CD14-positive monocyte (primary cell): Measurements from ENCODE around the gene ARID3C. TPM values are rescaled to one million over a fixed set of nuclear protein-coding genes. Genes with fewer than 3 reads are reported as not detected.
A peak's percentile ranks its signal among the peaks of the same experiment; 100 is the strongest.

Source experiments
- DNase-seq, 3 donors: peaks; one replicate each; pipeline ENCODE4 v3.0.0-alpha.2; 2011 to 2022
- H2AFZ ChIP-seq: 2 replicates; pipeline ENCODE4 v1.6.0; 2012; ENCODE audit warnings: mild to moderate bottlenecking, low read depth, low read length, inconsistent platforms; ENCODE audit not compliant: insufficient read depth, poor library complexity, severe bottlenecking
- H3K27ac ChIP-seq, 2 donors: 1 replicate in 1 of 2; 2 replicates in 1 of 2; pipeline ENCODE4 v1.5.1; 2012 to 2013; ENCODE audit warnings: low read length in 2 of 2, control low read depth in 1 of 2, inconsistent platforms in 1 of 2, low read depth in 1 of 2, mild to moderate bottlenecking in 1 of 2
- H3K27me3 ChIP-seq, 2 donors: one replicate each; pipeline versions ENCODE4 v1.6.0 to v1.6.1; 2011 to 2013; ENCODE audit warnings: low read length in 2 of 2; ENCODE audit not compliant: control insufficient read depth in 2 of 2, insufficient read depth in 2 of 2
- H3K36me3 ChIP-seq, 2 donors: replicated peaks in 1 of 2; 1 replicate in 1 of 2; 2 replicates in 1 of 2; pipeline versions ENCODE4 v1.5.1 to v1.6.1; 2012 to 2013; ENCODE audit warnings: low read length in 2 of 2, control low read depth in 1 of 2, inconsistent platforms in 1 of 2, mild to moderate bottlenecking in 1 of 2; ENCODE audit not compliant: insufficient read depth in 2 of 2, control insufficient read depth in 1 of 2
- H3K4me1 ChIP-seq, 2 donors: 1 replicate in 1 of 2; 2 replicates in 1 of 2; pipeline versions ENCODE4 v1.5.1 to v1.6.1; 2012 to 2013; ENCODE audit warnings: low read length in 2 of 2, control low read depth in 1 of 2, inconsistent platforms in 1 of 2, mild to moderate bottlenecking in 1 of 2, moderate library complexity in 1 of 2; ENCODE audit not compliant: insufficient read depth in 2 of 2, control insufficient read depth in 1 of 2
- H3K4me2 ChIP-seq: replicated peaks from 2 replicates; pipeline ENCODE3; 2012; ENCODE audit warnings: low read length, moderate library complexity, mild to moderate bottlenecking; ENCODE audit not compliant: poor library complexity, severe bottlenecking; ENCODE audit errors: extremely low read depth
- H3K4me3 ChIP-seq, 3 experiments: fragments of 200-600 bp in 1 of 3; sonication (generic) in 1 of 3; replicated peaks in 1 of 3; 1 replicate in 2 of 3; 2 replicates in 1 of 3; pipeline ENCODE4 v1.5.1; 2011 to 2013; ENCODE audit warnings: low read length in 3 of 3, mild to moderate bottlenecking in 3 of 3, control low read depth in 2 of 3, low read depth in 2 of 3, inconsistent platforms in 1 of 3, moderate library complexity in 1 of 3
- H3K79me2 ChIP-seq: 2 replicates; pipeline ENCODE4 v1.6.0; 2012; ENCODE audit warnings: mild to moderate bottlenecking, control low read depth, inconsistent platforms, low read length, moderate library complexity; ENCODE audit not compliant: insufficient read depth
- H3K9ac ChIP-seq: 2 replicates; pipeline ENCODE4 v1.6.0; 2017; ENCODE audit warnings: low read length, mild to moderate bottlenecking; ENCODE audit not compliant: insufficient read depth, poor library complexity, severe bottlenecking
- H3K9me3 ChIP-seq, 2 donors: replicated peaks in 1 of 2; 1 replicate in 1 of 2; 2 replicates in 1 of 2; pipeline versions ENCODE4 v1.5.1 to v1.6.1; 2012 to 2013; ENCODE audit warnings: low read length in 2 of 2, control low read depth in 1 of 2; ENCODE audit not compliant: control insufficient read depth in 1 of 2, insufficient read depth in 1 of 2
- H4K20me1 ChIP-seq: 2 replicates; pipeline ENCODE4 v1.6.0; 2012; ENCODE audit warnings: mild to moderate bottlenecking, low read length, control low read depth, moderate library complexity; ENCODE audit not compliant: insufficient read depth
- H3K27ac Mint-ChIP-seq, 7 donors: one replicate each; pipeline ENCODE4 v1.8.0; 2020; ENCODE audit warnings: mild to moderate bottlenecking in 7 of 7, mixed read lengths in 7 of 7, moderate library complexity in 6 of 7, inconsistent platforms in 2 of 7
- H3K27me3 Mint-ChIP-seq, 3 donors: one replicate each; pipeline ENCODE4 v1.8.0; 2021 to 2022; ENCODE audit warnings: low read depth in 3 of 3, mild to moderate bottlenecking in 3 of 3, mixed read lengths in 3 of 3, moderate library complexity in 3 of 3, inconsistent platforms in 1 of 3
- H3K36me3 Mint-ChIP-seq, 2 donors: one replicate each; pipeline ENCODE4 v1.8.0; 2020; ENCODE audit warnings: mixed read lengths in 2 of 2, inconsistent platforms in 1 of 2, mild to moderate bottlenecking in 1 of 2
- H3K4me1 Mint-ChIP-seq: one replicate; pipeline ENCODE4 v1.8.0; 2020; ENCODE audit warnings: mild to moderate bottlenecking, mixed read lengths
- H3K4me3 Mint-ChIP-seq, 2 donors: one replicate each; pipeline ENCODE4 v1.8.0; 2020; ENCODE audit warnings: mild to moderate bottlenecking in 2 of 2, mixed read lengths in 2 of 2, moderate library complexity in 1 of 2
- H3K9me3 Mint-ChIP-seq, 7 donors: one replicate each; pipeline ENCODE4 v1.8.0; 2020 to 2022; ENCODE audit warnings: mixed read lengths in 7 of 7, mild to moderate bottlenecking in 6 of 7, moderate library complexity in 6 of 7, inconsistent platforms in 2 of 7
- CTCF ChIP-seq: fragments of 200-600 bp; IDR thresholded peaks from one replicate; pipeline ENCODE4 v1.8.0; 2022; ENCODE audit warnings: antibody characterized with exemption, mild to moderate bottlenecking
- WGBS: methylation state at CpG from one replicate; pipeline ENCODE4 v1.1.5; 2013; ENCODE audit warnings: missing lambda C conversion rate; ENCODE audit not compliant: insufficient coverage; 5-methylcytosine and 5-hydroxymethylcytosine counted together
- intact Hi-C, 2 donors: fragments of 100-400 bp; cut with micrococcal nuclease; formaldehyde crosslinking; loops; one replicate each; pipeline versions ENCODE4 v1.15.0 to v1.15.1; 2023
- polyA plus RNA-seq, 3 donors: library from polyadenylated mRNA; depleted of rRNA in 1 of 3; unstranded in 2 of 3; stranded (reverse) in 1 of 3; fragments of 300-500 nt in 2 of 3; fragments of >200 nt in 1 of 3; fragmentation: Illumina TruSeq in 2 of 3; gene quantifications; 1 replicate in 2 of 3; 2 replicates in 1 of 3; pipeline ENCODE4 v1.2.3, GENCODE V29; 2012 to 2021

ARID3C gene
- polyA plus RNA-seq, 3 donors, result not detected

GRCh38 chr9:34638138-34638445 lies 9.2 kb upstream of the ARID3C start:
- H3K27me3 Mint-ChIP-seq, result peaks cover 0 to 2% (median 1%) of the 10 kb centered on the region in 3 donors
- peak overlapping the region; percentile 90 to 96 (median 92) for H3K27ac Mint-ChIP-seq
- H3K79me2 ChIP-seq, result peaks cover 15% of the 10 kb centered on the region
- 5% methylated on average over 4 of the region's 7 CpGs for WGBS
- DNase-seq, result no peak
- H3K36me3 Mint-ChIP-seq, result peaks cover 10 to 14% of the 10 kb centered on the region in 2 donors
- no peaks in the 10 kb centered on the region for H3K9me3 ChIP-seq
- H4K20me1 ChIP-seq, result no peaks in the 10 kb centered on the region
- peaks cover 0 to 2% (median 0%) of the 10 kb centered on the region in 7 donors for H3K9me3 Mint-ChIP-seq
- intact Hi-C loops, result loop anchor here in 1 of 2 donors (5.0 kb wide), 1 partner anchor 36 kb away; no protein-coding TSS in a partner anchor
- peak overlapping the region; percentile 69 to 91 (median 86) for H3K4me3 ChIP-seq
- peak overlapping the region; percentile 77 to 92 for H3K27ac ChIP-seq
- TF ChIP-seq CTCF, result no peak
- H3K4me2 ChIP-seq, result peak overlapping the region; percentile 94
- H2AFZ ChIP-seq, result peak overlapping the region; percentile 97
- peak overlapping the region; percentile 82 to 91 for H3K4me3 Mint-ChIP-seq
- H3K36me3 ChIP-seq, result peaks cover 0 to 13% of the 10 kb centered on the region in 2 donors
- peak overlapping the region; percentile 77 for H3K9ac ChIP-seq
- peaks cover 28 to 34% of the 10 kb centered on the region in 2 donors for H3K4me1 ChIP-seq
- no peaks in the 10 kb centered on the region for H3K27me3 ChIP-seq
- peaks cover 34% of the 10 kb centered on the region for H3K4me1 Mint-ChIP-seq

- Mint-ChIP-seq H3K4me3 (peak within 1 kb of the TSS; percentile 82 to 91), H3K27me3 (peaks cover 3 to 6% (median 5%) of the 10 kb centered on the region in 3 donors), H3K9me3 (peaks cover 0 to 2% (median 0%) of the 10 kb centered on the region in 7 donors), H3K36me3 (peaks cover 10 to 14% of the 10 kb centered on the region in 2 donors), H3K4me1 (peaks cover 34% of the 10 kb centered on the region), H3K27ac (peak within 1 kb of the TSS; percentile 90 to 96 (median 92))
- no peak for TF ChIP-seq CTCF
- H2AFZ ChIP-seq, result peak within 1 kb of the TSS; percentile 97
- H3K27me3 ChIP-seq, result peaks cover 0 to 1% of the 10 kb centered on the region in 2 donors
- no peaks in the 10 kb centered on the region for H4K20me1 ChIP-seq
- peaks cover 15% of the 10 kb centered on the region for H3K79me2 ChIP-seq
- H3K4me2 ChIP-seq, result peak within 1 kb of the TSS; percentile 94
- peak within 1 kb of the TSS; percentile 69 to 91 (median 86) for H3K4me3 ChIP-seq
- peaks cover 28 to 34% of the 10 kb centered on the region in 2 donors for H3K4me1 ChIP-seq
- H3K27ac ChIP-seq, result peak within 1 kb of the TSS; percentile 77 to 92
- DNase-seq, result peak; percentile 84 to 90 (median 88)
- H3K9ac ChIP-seq, result peak within 1 kb of the TSS; percentile 77
- no peaks in the 10 kb centered on the region for H3K9me3 ChIP-seq
- intact Hi-C loops, result loop anchor here in 1 of 2 donors (5.0 kb wide), 1 partner anchor 35 kb away; no protein-coding TSS in a partner anchor
- under 1% methylated on average over 73 of the region's 74 CpGs for WGBS
- H3K36me3 ChIP-seq, result peaks cover 0 to 13% of the 10 kb centered on the region in 2 donors
Measured at GRCh38 chr9:34637356-34638137, 8.7 kb upstream of the ARID3C start, which contains the start of gene SIGMAR1. Gene SIGMAR1 (minus strand): TSS chr9:34637787. CDS start chr9:34637697, 90 bp downstream.
